A673 (cell line): ENCODE data around the gene MACROD1. TPM values are rescaled to one million over a fixed set of nuclear protein-coding genes. Genes with fewer than 3 reads are reported as not detected.

Experiments
- BruUV-seq: library from RNA; stranded (reverse); fragments of 400-500 nt; replicated peaks from 2 replicates; lab custom pipeline; 2021; lab: Mats Ljungman, UMichigan
- CTCF ChIA-PET: fragments of 300-600 bp; sonication (Branson Sonifier 250); formaldehyde crosslinking; loops from one replicate; lab custom pipeline; 2022; ENCODE audit warnings: antibody characterized with exemption; lab: Charles Lee
- POLR2A ChIA-PET: fragments of 300-600 bp; sonication (Branson Sonifier 250); formaldehyde crosslinking; loops from one replicate; lab custom pipeline; 2022; ENCODE audit warnings: antibody characterized with exemption; ENCODE audit not compliant: low non-redundant PET; lab: Charles Lee
- DNase-seq: peaks from one replicate; pipeline ENCODE4 v3.0.0-alpha.2; 2015; ENCODE audit warnings: low spot score
- H3K27ac ChIP-seq: fragments of 200-600 bp; sonication (generic); 2 replicates; pipeline ENCODE4 v1.5.1; 2016; ENCODE audit warnings: mixed run types, low read depth, mild to moderate bottlenecking, mixed read lengths, antibody characterized with exemption, low read length; ENCODE audit not compliant: poor library complexity, severe bottlenecking
- H3K27me3 ChIP-seq: fragments of 200-600 bp; sonication (generic); replicated peaks from 2 replicates; pipeline ENCODE4 v1.6.1; 2017; ENCODE audit warnings: mixed run types, low read depth, mild to moderate bottlenecking, mixed read lengths, antibody characterized with exemption, low read length; ENCODE audit not compliant: insufficient read depth, poor library complexity
- H3K36me3 ChIP-seq: fragments of 200-600 bp; sonication (generic); 2 replicates; pipeline ENCODE4 v1.6.1; 2016; ENCODE audit warnings: mixed run types, mild to moderate bottlenecking, mixed read lengths, antibody characterized with exemption, low read length; ENCODE audit not compliant: insufficient read depth, poor library complexity, severe bottlenecking
- H3K4me1 ChIP-seq: fragments of 200-600 bp; sonication (generic); 2 replicates; pipeline ENCODE4 v1.6.1; 2017; ENCODE audit warnings: mixed run types, mild to moderate bottlenecking, mixed read lengths, antibody characterized with exemption, low read length; ENCODE audit not compliant: insufficient read depth, poor library complexity, severe bottlenecking
- H3K4me3 ChIP-seq: fragments of 200-600 bp; sonication (generic); 2 replicates; pipeline ENCODE4 v1.5.1; 2016; ENCODE audit warnings: low read depth, mixed run types, mild to moderate bottlenecking, mixed read lengths, low read length; ENCODE audit not compliant: poor library complexity, severe bottlenecking
- H3K9me3 ChIP-seq: fragments of 200-600 bp; sonication (generic); 2 replicates; pipeline ENCODE4 v1.6.1; 2016; ENCODE audit warnings: mixed run types, low read depth, mild to moderate bottlenecking, mixed read lengths, antibody characterized with exemption, low read length; ENCODE audit not compliant: poor library complexity, severe bottlenecking
- CTCF ChIP-seq: fragments of 300-800, 200-600 bp; sonication (generic); conservative IDR thresholded peaks from 2 replicates; pipeline ENCODE4 v1.5.1; 2017; ENCODE audit warnings: low read depth, mild to moderate bottlenecking, antibody characterized with exemption, low read length, moderate library complexity, mixed read lengths
- EZH2 ChIP-seq: fragments of 200-600 bp; sonication (generic); IDR thresholded peaks from 2 replicates; pipeline ENCODE4 v1.6.1; 2017; ENCODE audit warnings: borderline replicate concordance, low read depth, mild to moderate bottlenecking, mixed read lengths, antibody characterized with exemption, low read length; ENCODE audit not compliant: poor library complexity, severe bottlenecking
- intact Hi-C: fragments of 100-400 bp; cut with micrococcal nuclease; formaldehyde crosslinking; loops from one replicate; pipeline ENCODE4 v1.10.0; 2022; ENCODE audit not compliant: unreplicated experiment
- total RNA-seq: library from RNA; stranded (reverse); gene quantifications from 2 replicates; pipeline ENCODE4 v1.2.3, GENCODE V29; 2021

Gene MACROD1
- total RNA-seq, 1 experiment from 2014 or later: 28.7 TPM

- no peaks in the 10 kb centered on the region for H3K9me3 ChIP-seq
- peaks cover 62% of the 10 kb centered on the region for H3K4me1 ChIP-seq
- no peaks in the 10 kb centered on the region for H3K36me3 ChIP-seq
- H3K27ac ChIP-seq: no peak overlapping the region
- ChIA-PET POLR2A (no interaction called here), CTCF (no interaction called here)
- DNase-seq: no peak
- intact Hi-C loops: no loop called here
- no peaks in the 10 kb centered on the region for H3K27me3 ChIP-seq
- no TSS peak for BruUV-seq
- no peak for TF ChIP-seq CTCF
- TF ChIP-seq EZH2: no peak
- H3K4me3 ChIP-seq: no peak overlapping the region
Observed at GRCh38 chr11:64099436-64099835, 66.5 kb downstream of the MACROD1 start.

- ChIA-PET CTCF (no interaction called here), POLR2A (no interaction called here)
- Histone ChIP-seq H3K9me3 (no peaks in the 10 kb centered on the region), H3K36me3 (no peaks in the 10 kb centered on the region), H3K4me3 (no peak overlapping the region), H3K4me1 (peaks cover 57% of the 10 kb centered on the region), H3K27me3 (no peaks in the 10 kb centered on the region), H3K27ac (no peak overlapping the region)
- no TSS peak for BruUV-seq
- DNase-seq: no peak
- no peak for TF ChIP-seq EZH2
- no peak for TF ChIP-seq CTCF
- intact Hi-C loops: no loop called here
Observed at GRCh38 chr11:64098318-64098831, 67.5 kb downstream of the MACROD1 start.

- no peak overlapping the region for H3K27ac ChIP-seq
- no peaks in the 10 kb centered on the region for H3K27me3 ChIP-seq
- no peak for DNase-seq
- no peak overlapping the region for H3K4me3 ChIP-seq
- BruUV-seq: no TSS peak
- ChIA-PET CTCF (no interaction called here), POLR2A (no interaction called here)
- intact Hi-C loops: no loop called here
- H3K4me1 ChIP-seq: peaks cover 51% of the 10 kb centered on the region
- no peak for TF ChIP-seq CTCF
- no peak for TF ChIP-seq EZH2
- no peaks in the 10 kb centered on the region for H3K9me3 ChIP-seq
- no peaks in the 10 kb centered on the region for H3K36me3 ChIP-seq
Observed at GRCh38 chr11:64097468-64098317, 68.2 kb downstream of the MACROD1 start.
